OCI-LY3 (cell line): Measurements from ENCODE around the gene PROK1.

Experiments
- H2AFZ ChIP-seq: fragments of 200-600, 300-600 bp; shearing (Covaris generic); 2 replicates; pipeline ENCODE4 v1.6.0; 2014; ENCODE audit warnings: antibody characterized with exemption, low read depth, low read length
- H3K27ac ChIP-seq: fragments of 200-600, 300-600 bp; sonication (generic); 2 replicates; pipeline ENCODE4 v1.5.1; 2014; ENCODE audit warnings: mild to moderate bottlenecking, low read length, moderate library complexity, mixed read lengths
- H3K27me3 ChIP-seq: fragments of 200-600, 300-600 bp; sonication (generic); 2 replicates; pipeline ENCODE4 v1.6.1; 2014; ENCODE audit warnings: low read depth, low read length, mixed read lengths
- H3K36me3 ChIP-seq: fragments of 200-600, 300-600 bp; sonication (generic); replicated peaks from 2 replicates; pipeline ENCODE3; 2014; ENCODE audit warnings: low read depth, low read length, mixed read lengths
- H3K4me1 ChIP-seq: fragments of 300-600, 200-600 bp; sonication (generic); 2 replicates; pipeline ENCODE4 v1.6.1; 2014; ENCODE audit warnings: low read length, mixed read lengths
- H3K4me2 ChIP-seq: fragments of 200-600, 300-600 bp; sonication (generic); 2 replicates; pipeline ENCODE4 v1.6.1; 2014; ENCODE audit warnings: low read length, mixed read lengths
- H3K4me3 ChIP-seq: fragments of 300-600, 200-600 bp; sonication (generic); 2 replicates; pipeline ENCODE4 v1.5.1; 2014; ENCODE audit warnings: antibody characterized with exemption, mild to moderate bottlenecking, low read length, moderate library complexity
- H3K79me2 ChIP-seq: fragments of 300-600, 200-600 bp; shearing (Covaris generic); 2 replicates; pipeline ENCODE4 v1.6.1; 2014; ENCODE audit warnings: mild to moderate bottlenecking, low read length, mixed read lengths
- H3K9ac ChIP-seq: fragments of 300-600, 200-600 bp; shearing (Covaris generic); 2 replicates; pipeline ENCODE4 v1.6.0; 2014; ENCODE audit warnings: mild to moderate bottlenecking, low read length, moderate library complexity
- H3K9me3 ChIP-seq: fragments of 200-600, 300-600 bp; shearing (Covaris generic); 2 replicates; pipeline ENCODE4 v1.6.1; 2014; ENCODE audit warnings: low read length, mixed read lengths; ENCODE audit not compliant: insufficient read depth
- H4K20me1 ChIP-seq: fragments of 200-600, 300-600 bp; sonication (generic); 2 replicates; pipeline ENCODE4 v1.6.1; 2016; ENCODE audit warnings: low read length, mixed read lengths; ENCODE audit not compliant: insufficient read depth
- CTCF ChIP-seq: fragments of 200-600, 300-600 bp; sonication (generic); IDR thresholded peaks from 2 replicates; pipeline ENCODE4 v1.5.1; 2014; ENCODE audit warnings: antibody characterized with exemption, low read length, low read depth
- EZH2phosphoT487 ChIP-seq: fragments of 200-600 bp; shearing (Covaris generic); IDR thresholded peaks from 2 replicates; pipeline ENCODE4 v1.6.1; 2018; ENCODE audit warnings: antibody characterized with exemption, mixed run types, low read depth

Gene PROK1

GRCh38 chr1:110454328-110454727 lies 3.4 kb downstream of the PROK1 start:
- H4K20me1 ChIP-seq = no peaks in the 10 kb centered on the region
- H3K36me3 ChIP-seq = no peaks in the 10 kb centered on the region
- no peak overlapping the region for H3K9ac ChIP-seq
- peaks cover 16% of the 10 kb centered on the region for H3K27me3 ChIP-seq
- H3K4me3 ChIP-seq = no peak overlapping the region
- no peak overlapping the region for H3K4me2 ChIP-seq
- no peak overlapping the region for H3K27ac ChIP-seq
- H3K4me1 ChIP-seq = no peaks in the 10 kb centered on the region
- TF ChIP-seq EZH2phosphoT487 (no peak), CTCF (no peak)
- no peaks in the 10 kb centered on the region for H3K79me2 ChIP-seq
- no peak overlapping the region for H2AFZ ChIP-seq
- H3K9me3 ChIP-seq = no peaks in the 10 kb centered on the region

DNA sequence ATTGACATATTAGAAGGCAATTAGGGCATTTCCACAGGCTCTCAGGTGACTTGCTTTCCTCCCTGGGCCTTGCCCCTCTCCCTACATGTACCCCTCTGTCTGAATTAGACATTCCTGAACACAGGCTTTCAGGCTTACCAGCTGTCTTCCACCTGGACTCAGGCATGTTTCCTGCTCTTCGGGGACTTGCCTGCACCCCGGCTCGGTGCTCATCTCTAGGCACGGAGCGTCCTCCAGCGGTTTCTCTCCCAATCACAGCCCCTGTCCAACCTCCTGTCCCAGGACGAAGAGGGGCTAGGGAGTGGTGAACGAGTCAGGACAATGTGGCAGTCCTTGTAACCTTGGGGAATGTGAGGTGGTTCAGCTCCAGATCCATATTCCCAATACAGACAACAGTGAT lies 4.2 kb downstream of the PROK1 start:
- Histone ChIP-seq H3K4me3 (no peak overlapping the region), H2AFZ (no peak overlapping the region), H3K79me2 (no peaks in the 10 kb centered on the region), H3K9me3 (no peaks in the 10 kb centered on the region), H3K4me1 (no peaks in the 10 kb centered on the region), H3K27me3 (peaks cover 16% of the 10 kb centered on the region), H3K9ac (no peak overlapping the region), H3K36me3 (no peaks in the 10 kb centered on the region), H3K27ac (no peak overlapping the region), H4K20me1 (no peaks in the 10 kb centered on the region), H3K4me2 (no peak overlapping the region)
- TF ChIP-seq CTCF (no peak), EZH2phosphoT487 (no peak)

GRCh38 chr1:110457206-110457605 lies 6.3 kb downstream of the PROK1 start:
- no peaks in the 10 kb centered on the region for H3K79me2 ChIP-seq
- H3K9ac ChIP-seq = no peak overlapping the region
- no peaks in the 10 kb centered on the region for H4K20me1 ChIP-seq
- H3K4me2 ChIP-seq = no peak overlapping the region
- no peaks in the 10 kb centered on the region for H3K4me1 ChIP-seq
- H3K27ac ChIP-seq = no peak overlapping the region
- no peaks in the 10 kb centered on the region for H3K36me3 ChIP-seq
- H3K27me3 ChIP-seq = no peaks in the 10 kb centered on the region
- no peaks in the 10 kb centered on the region for H3K9me3 ChIP-seq
- H3K4me3 ChIP-seq = no peak overlapping the region
- no peak overlapping the region for H2AFZ ChIP-seq
- TF ChIP-seq CTCF (no peak), EZH2phosphoT487 (no peak)

GRCh38 chr1:110460253-110461220 lies 9.6 kb downstream of the PROK1 start:
- H3K27me3 ChIP-seq = no peaks in the 10 kb centered on the region
- H3K36me3 ChIP-seq = no peaks in the 10 kb centered on the region
- no peak overlapping the region for H3K9ac ChIP-seq
- TF ChIP-seq CTCF = peak; percentile 86
- TF ChIP-seq EZH2phosphoT487 = no peak
- H3K4me2 ChIP-seq = no peak overlapping the region
- no peaks in the 10 kb centered on the region for H4K20me1 ChIP-seq
- no peak overlapping the region for H3K27ac ChIP-seq
- no peaks in the 10 kb centered on the region for H3K4me1 ChIP-seq
- no peak overlapping the region for H3K4me3 ChIP-seq
- H2AFZ ChIP-seq = no peak overlapping the region
- H3K9me3 ChIP-seq = no peaks in the 10 kb centered on the region
- H3K79me2 ChIP-seq = no peaks in the 10 kb centered on the region
